HG03135 (cell line): ENCODE measurements around the gene TMEM132D.

Experiments used
- ATAC-seq: cut with Tn5 transposase; IDR thresholded peaks from one replicate; pipeline ENCODE4 v1.9.1; 2021; ENCODE audit warnings: mild to moderate bottlenecking, moderate library complexity; ENCODE audit not compliant: unreplicated experiment

Gene TMEM132D

GRCh38 chr12:129750421-129750820 is 153.4 kb downstream of the TMEM132D start:
- no peak for ATAC-seq

- no peak for ATAC-seq
These were observed 157.5 kb downstream of the TMEM132D start for GRCh38 chr12:129746318-129746717.

- ATAC-seq = no peak
These were observed 174.7 kb downstream of the TMEM132D start for GRCh38 chr12:129729170-129729569.

- ATAC-seq = no peak
These were observed 176.7 kb downstream of the TMEM132D start for GRCh38 chr12:129727100-129727499.

- no peak for ATAC-seq
These were observed 180.6 kb downstream of the TMEM132D start for GRCh38 chr12:129723260-129723659.

GRCh38 chr12:129720618-129721017 is 183.2 kb downstream of the TMEM132D start:
- no peak for ATAC-seq

- ATAC-seq = no peak
These were observed 184.4 kb downstream of the TMEM132D start for GRCh38 chr12:129719416-129719815.

- no peak for ATAC-seq
These were observed 186.4 kb downstream of the TMEM132D start for GRCh38 chr12:129717438-129717837.

GRCh38 chr12:129716825-129717224 is 187.0 kb downstream of the TMEM132D start:
- ATAC-seq = no peak

GRCh38 chr12:129706716-129707115 is 197.1 kb downstream of the TMEM132D start:
- ATAC-seq = no peak

- no peak for ATAC-seq
These were observed 199.5 kb downstream of the TMEM132D start for GRCh38 chr12:129704232-129704830.

- no peak for ATAC-seq
These were observed 202.2 kb downstream of the TMEM132D start for GRCh38 chr12:129701631-129702101.

- no peak for ATAC-seq
These were observed 203.8 kb downstream of the TMEM132D start for GRCh38 chr12:129700036-129700435.

GRCh38 chr12:129696926-129697325 is 206.9 kb downstream of the TMEM132D start:
- no peak for ATAC-seq

GRCh38 chr12:129696405-129696804 is 207.4 kb downstream of the TMEM132D start:
- no peak for ATAC-seq

GRCh38 chr12:129693731-129694130 is 210.1 kb downstream of the TMEM132D start:
- no peak for ATAC-seq

- ATAC-seq = no peak
These were observed 216.1 kb downstream of the TMEM132D start for GRCh38 chr12:129687731-129688130.

- no peak for ATAC-seq
These were observed 222.0 kb downstream of the TMEM132D start for GRCh38 chr12:129681830-129682229.

- ATAC-seq = no peak
These were observed 222.7 kb downstream of the TMEM132D start for GRCh38 chr12:129681151-129681550.

- ATAC-seq = no peak
These were observed 227.4 kb downstream of the TMEM132D start for GRCh38 chr12:129676411-129676810.

- ATAC-seq = no peak
These were observed 227.9 kb downstream of the TMEM132D start for GRCh38 chr12:129675947-129676346.

GRCh38 chr12:129675496-129675895 is 228.3 kb downstream of the TMEM132D start:
- ATAC-seq = no peak

- no peak for ATAC-seq
These were observed 230.0 kb downstream of the TMEM132D start for GRCh38 chr12:129673806-129674205.
